Mesenteric fat pad (tissue), 1 donor: Measurements from ENCODE around the gene SLAMF7. TPM values are rescaled to one million over a fixed set of nuclear protein-coding genes. Genes with fewer than 3 reads are reported as not detected.

Source experiments
- DNase-seq: peaks from one replicate; pipeline ENCODE4 v3.0.0-alpha.2; 2020; ENCODE audit warnings: low spot score
- total RNA-seq: library from RNA; stranded (reverse); fragmentation: NEBNext Ultra II Directional; extraction: Animal tissue kit (Norgen Biotek cat#: 25700); gene quantifications from one replicate; pipeline ENCODE4 v1.2.1, GENCODE V29; 2021
- donor health status: DM: yes; HTN: yes; CAD: no.

SLAMF7 gene
- total RNA-seq, 1 donor from 2014 or later: 0.64 TPM

DNA sequence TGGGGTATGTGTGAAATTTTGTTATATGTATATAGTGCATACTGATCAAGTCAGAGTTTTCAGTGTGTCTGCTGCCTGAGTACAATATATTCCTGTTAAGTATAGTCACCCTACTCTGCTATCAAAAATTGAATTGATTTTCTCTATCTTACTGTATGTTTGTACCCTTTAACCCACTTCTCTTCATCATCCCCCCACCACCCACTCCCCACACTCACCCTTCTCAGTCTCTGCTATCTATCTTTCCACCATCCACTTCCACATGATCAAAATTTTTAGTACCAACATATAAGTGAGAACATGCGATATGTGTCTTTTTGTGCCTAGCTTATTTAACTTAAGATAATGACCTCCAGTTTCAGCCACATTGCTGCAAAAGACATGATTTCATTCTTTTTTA is 61.1 kb downstream of the SLAMF7 start:
- no peak for DNase-seq

- no peak for DNase-seq
Observed at GRCh38 chr1:160800645-160801408, 61.8 kb downstream of the SLAMF7 start.

DNA sequence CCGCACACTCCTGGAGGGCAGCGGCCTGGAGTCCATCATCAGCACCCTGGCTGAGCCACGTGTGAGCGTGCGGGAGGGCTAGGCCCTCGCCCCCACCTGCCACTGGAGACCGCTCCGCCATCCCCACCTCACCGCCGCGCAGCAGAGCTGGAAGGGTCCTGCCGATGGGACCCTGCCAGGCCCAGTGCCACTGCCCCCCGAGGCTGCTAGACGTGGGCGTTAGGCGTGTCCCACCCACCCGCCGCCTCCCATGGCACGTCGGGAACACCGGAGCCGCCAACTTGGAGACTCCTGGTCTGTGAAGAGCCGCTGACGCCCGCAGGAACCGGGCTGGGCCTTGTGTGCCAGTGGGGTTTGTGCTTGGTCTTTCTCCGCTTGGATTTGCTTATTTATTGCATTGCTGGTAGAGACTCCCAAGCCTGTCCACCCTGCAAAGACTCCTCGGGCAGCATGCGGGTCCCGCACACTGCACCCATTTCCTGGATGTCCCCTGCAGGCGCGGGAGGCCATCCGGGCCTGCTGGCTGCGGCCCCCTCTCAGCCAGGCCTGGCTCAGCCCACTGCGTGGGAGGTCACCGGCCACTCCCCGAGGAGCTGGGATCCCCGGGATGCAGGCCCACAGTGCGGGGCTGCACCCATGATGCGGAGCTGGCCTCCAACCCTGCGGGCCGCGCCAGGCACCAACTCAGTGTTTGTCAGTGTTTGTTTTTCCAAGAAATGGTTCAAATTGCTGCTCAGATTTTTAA is 63.0 kb downstream of the SLAMF7 start:
- no peak for DNase-seq

Other genes starting within 250 kb of the SLAMF7 start
- 1.2 TPM for gene SLAMF6, start 216.0 kb upstream of the SLAMF7 start, total RNA-seq
- 17.1 TPM for gene CD84, start 159.8 kb upstream of the SLAMF7 start, total RNA-seq
- gene SLAMF1, start 92.2 kb upstream of the SLAMF7 start, total RNA-seq: 0.84 TPM
- 5.3 TPM for gene CD48, start 27.4 kb upstream of the SLAMF7 start, total RNA-seq
- gene LY9, start 56.9 kb downstream of the SLAMF7 start, total RNA-seq: 0.64 TPM
- 0.39 TPM for gene CD244, start 123.6 kb downstream of the SLAMF7 start, total RNA-seq
- gene ITLN1, start 145.9 kb downstream of the SLAMF7 start, total RNA-seq: 0.48 TPM
- not detected for gene ITLN2, start 215.6 kb downstream of the SLAMF7 start, total RNA-seq